Liver (tissue), 3 donors: ENCODE data around the gene INPP4B.

ENCODE experiments used
- FOXA2 ChIP-seq: IDR thresholded peaks from 2 replicates; pipeline ENCODE4 v1.6.1; 2016; ENCODE audit warnings: antibody characterized with exemption
- GABPA ChIP-seq, 2 donors: IDR thresholded peaks in 1 of 2; conservative IDR thresholded peaks in 1 of 2; 2 replicates each; pipeline ENCODE4 v1.6.1; 2016; ENCODE audit warnings: antibody characterized with exemption in 2 of 2, mild to moderate bottlenecking in 1 of 2, moderate library complexity in 1 of 2
- SP1 ChIP-seq: IDR thresholded peaks from 2 replicates; pipeline ENCODE4 v1.6.1; 2018; ENCODE audit warnings: antibody characterized with exemption, mild to moderate bottlenecking
- TAF1 ChIP-seq: conservative IDR thresholded peaks from 2 replicates; pipeline ENCODE4 v1.6.1; 2016; ENCODE audit warnings: antibody characterized with exemption, mild to moderate bottlenecking
- TF ChIP-seq, protein P1 (sequence below): fragments of 150-350 bp; IDR thresholded peaks from 2 replicates; pipeline ENCODE4 v1.5.1; 2017; ENCODE audit warnings: improper control_type of control experiment, low read depth, low read length; ENCODE audit not compliant: missing input control
- TF ChIP-seq, protein P2 (sequence below): IDR thresholded peaks from 2 replicates; pipeline ENCODE4 v1.6.1; 2016; ENCODE audit warnings: antibody characterized with exemption
- donor health status: healthy.
- donor health status: healthy.

DNA sequence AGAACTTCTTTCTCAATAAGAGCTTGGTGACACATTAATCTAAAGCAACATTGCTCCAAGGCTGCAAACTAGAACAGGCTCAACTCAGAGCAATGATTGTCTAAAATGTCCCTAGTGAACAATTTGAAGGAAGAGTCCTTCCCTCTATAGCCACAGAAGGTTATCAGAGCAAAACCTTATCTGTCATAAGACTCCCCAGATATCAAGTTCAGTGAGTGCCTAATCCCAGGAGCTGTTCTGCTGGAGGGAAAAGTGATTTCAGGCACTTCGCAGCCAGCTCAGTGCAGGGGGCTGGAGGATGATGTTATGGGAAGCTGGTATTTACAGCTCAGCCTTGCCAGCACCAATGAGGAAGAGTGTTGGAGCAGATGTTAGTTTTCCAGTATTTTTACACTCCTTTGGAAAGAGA is 497.5 kb downstream of the INPP4B start:
- TF ChIP-seq, protein P1, sequence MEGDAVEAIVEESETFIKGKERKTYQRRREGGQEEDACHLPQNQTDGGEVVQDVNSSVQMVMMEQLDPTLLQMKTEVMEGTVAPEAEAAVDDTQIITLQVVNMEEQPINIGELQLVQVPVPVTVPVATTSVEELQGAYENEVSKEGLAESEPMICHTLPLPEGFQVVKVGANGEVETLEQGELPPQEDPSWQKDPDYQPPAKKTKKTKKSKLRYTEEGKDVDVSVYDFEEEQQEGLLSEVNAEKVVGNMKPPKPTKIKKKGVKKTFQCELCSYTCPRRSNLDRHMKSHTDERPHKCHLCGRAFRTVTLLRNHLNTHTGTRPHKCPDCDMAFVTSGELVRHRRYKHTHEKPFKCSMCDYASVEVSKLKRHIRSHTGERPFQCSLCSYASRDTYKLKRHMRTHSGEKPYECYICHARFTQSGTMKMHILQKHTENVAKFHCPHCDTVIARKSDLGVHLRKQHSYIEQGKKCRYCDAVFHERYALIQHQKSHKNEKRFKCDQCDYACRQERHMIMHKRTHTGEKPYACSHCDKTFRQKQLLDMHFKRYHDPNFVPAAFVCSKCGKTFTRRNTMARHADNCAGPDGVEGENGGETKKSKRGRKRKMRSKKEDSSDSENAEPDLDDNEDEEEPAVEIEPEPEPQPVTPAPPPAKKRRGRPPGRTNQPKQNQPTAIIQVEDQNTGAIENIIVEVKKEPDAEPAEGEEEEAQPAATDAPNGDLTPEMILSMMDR: no peak
- TF ChIP-seq SP1 (no peak), TAF1 (no peak), FOXA2 (no peak), GABPA (IDR thresholded peaks at IDR 0.05 in 1 of 2, conservative IDR thresholded peaks at IDR 0.05 in 1 of 2) (no peak)
- TF ChIP-seq, protein P2, sequence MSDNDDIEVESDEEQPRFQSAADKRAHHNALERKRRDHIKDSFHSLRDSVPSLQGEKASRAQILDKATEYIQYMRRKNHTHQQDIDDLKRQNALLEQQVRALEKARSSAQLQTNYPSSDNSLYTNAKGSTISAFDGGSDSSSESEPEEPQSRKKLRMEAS: no peak
